Measurements from ENCODE around the gene RBM33.
A peak's percentile ranks its signal among the peaks of the same experiment; 100 is the strongest.

The RBM33 gene

DNA sequence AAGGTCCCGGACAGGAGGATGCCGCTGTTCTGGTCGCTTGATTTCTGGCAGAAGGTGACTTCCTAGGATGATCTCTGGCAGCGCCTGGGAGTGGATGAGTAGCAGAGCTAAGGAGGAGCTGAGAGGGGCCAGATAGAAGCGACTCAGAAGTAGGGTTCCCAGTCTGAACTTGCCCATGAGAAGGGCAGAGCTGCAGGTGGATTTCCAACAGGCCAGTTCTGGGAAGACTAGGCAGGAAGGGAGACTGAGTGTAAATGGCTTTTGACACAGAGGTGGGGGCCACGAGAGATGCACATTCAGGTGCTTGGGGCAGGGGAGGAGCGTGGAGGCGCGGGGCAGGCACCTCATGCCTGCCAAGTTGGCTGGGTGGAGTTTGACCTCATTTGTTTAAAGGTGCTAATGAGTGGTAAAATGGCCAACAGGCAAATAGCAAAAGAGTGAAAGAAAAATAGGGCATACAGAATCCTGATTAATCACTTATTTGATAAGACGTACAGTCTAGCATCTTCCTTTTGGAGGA, 109.0 kb downstream of the RBM33 start:
- DNase-seq, result no peak

DNA sequence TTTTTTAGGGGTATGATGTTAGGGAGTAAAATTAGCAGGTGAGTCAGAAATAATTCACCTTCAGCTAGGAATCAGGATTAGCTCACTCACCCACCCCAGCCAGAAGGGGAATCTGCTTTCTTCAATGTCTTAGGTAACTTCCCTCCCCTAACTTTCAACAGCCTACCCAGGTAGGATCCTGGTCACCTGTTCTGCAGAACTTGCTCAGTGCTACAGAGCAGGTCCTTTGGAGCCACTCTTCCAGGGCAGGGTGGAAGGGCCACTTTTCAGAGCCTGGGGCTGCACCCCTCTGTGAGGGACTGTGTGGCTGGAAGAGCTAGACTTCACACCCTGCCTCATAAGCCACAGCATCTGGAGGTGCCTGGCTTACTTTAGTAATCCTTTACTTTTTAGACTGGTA, 109.7 kb downstream of the RBM33 start:
- no peak for DNase-seq

DNA sequence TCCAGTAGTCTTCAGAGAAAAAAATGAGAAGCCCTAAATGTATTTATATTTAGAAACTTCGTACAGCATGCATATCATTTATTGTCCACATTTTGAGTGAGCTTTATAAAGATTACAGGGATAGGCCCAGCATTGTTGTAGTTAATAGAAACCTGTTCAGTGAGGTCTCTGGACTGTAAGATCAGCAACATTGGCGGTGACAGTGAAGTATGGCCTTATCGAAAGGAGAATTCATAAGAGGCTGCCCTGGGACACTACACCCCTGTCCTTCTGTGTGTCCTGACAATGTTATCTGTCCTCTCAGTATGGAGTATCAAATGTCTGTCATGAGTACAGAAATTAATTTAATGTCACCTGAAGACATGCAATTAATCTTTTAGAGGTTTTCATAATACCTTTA, 110.6 kb downstream of the RBM33 start:
- no peak for DNase-seq

DNA sequence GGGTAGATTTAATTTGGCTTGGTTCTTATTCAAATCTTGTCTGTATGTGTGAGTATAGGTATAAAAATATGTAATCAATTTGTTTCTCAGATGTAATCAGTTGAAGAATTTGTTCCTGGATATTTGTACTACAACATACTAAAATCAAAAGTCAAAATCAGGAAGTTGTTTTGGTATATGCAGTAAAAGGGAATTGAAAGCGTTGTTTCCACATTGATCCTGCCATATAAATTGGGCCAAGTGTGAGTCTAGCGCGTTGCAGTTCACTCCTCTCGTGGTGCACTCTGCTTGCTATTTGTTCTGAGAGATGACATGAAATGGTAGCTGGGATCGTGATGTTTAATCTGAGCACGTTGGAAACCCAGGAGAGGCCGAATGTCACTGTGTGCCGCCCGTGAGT, 111.9 kb downstream of the RBM33 start:
- peak; percentile 80 to 81 for DNase-seq

DNA sequence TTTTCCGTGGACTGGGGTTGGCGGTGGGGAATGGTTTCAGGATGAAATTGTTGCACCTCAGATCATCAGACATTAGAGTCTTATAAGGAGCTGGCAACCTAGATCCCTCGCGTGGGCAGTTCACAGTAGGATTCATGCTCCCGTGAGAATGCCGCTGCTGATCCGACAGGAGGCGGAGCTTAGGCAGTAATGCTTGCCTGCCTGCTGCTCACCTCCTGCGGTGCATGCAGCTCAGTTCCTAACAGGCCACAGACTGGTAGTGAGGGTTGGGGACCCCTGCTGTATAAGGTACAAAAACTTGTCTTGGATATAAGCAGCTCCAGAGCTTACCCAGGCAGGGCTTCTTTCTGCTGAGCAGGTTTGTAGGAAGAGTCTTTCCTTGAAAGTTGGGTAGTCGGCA, 113.9 kb downstream of the RBM33 start:
- no peak for DNase-seq

DNA sequence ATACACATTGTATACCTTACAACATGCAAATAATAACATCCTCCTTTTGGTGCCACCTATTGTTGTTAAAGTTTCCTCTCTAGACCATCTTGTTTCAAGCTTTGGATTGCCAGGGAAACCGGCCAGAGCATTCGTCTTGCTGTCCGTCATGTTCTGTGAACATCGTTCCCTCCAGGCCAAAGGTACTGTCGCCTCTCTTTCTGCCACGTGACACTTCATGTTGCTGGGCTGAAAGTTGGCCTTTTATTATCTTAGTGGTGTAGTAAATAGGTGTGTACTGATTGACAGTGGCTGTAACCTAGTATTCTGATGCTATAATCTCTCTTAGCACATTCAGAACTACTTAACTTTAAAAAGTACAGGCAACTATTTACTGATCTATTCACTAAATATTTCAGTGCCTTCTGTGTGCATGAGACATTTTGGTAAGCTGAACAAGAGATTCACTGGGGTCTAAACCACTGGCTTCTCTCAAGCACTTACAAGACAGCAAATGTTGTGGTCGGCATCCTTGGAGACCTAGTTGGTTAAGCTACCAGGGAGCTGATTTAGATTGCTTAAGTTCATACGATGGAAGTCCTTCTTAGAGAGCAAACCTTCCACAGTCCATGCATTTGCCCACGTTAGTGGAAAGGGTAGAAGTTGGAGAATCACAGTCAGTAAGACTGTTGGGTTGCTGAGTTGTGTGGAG, 115.4 kb downstream of the RBM33 start:
- no peak for DNase-seq

DNA sequence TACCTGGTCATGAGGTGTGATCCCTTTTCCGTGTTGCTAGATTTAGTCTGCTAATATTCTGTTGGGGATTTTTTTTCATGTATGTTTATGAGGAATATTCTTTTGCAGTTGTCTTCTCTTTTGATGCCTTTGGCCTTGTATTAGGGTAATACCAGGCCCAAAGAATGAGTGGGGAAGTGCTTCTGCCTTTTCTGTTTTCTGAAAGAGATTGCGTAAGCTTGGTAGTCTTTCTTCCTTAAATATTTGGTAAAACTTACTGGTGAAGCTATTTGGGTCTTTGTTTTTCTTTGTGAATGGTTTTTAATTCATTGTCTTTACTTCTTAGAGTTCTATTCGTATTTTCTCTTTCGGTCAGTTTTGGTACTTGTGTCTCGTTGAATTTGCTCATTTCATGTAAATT, 116.7 kb downstream of the RBM33 start:
- DNase-seq, result peak; percentile 83 to 84

DNA sequence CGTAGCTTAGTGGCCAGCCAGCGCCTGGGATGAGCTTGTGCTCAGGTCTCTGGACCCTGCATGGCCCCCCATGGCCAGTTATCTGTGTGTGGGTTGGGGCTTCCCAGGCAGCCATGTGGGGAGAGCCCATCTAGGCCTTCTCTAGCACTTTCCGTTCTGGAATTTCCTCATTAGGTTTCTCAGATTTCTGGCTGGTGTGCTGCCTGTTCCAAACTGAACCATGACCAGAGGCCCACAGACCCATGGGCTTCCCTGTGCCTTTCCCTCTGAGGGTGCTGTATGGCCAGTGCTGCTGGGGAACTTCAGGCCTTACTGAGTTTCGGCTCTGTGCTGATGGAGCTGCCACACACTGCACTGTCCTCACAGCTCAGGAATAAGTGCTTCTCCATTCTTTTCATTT, 117.6 kb downstream of the RBM33 start:
- peak; percentile 41 to 75 for DNase-seq

DNA sequence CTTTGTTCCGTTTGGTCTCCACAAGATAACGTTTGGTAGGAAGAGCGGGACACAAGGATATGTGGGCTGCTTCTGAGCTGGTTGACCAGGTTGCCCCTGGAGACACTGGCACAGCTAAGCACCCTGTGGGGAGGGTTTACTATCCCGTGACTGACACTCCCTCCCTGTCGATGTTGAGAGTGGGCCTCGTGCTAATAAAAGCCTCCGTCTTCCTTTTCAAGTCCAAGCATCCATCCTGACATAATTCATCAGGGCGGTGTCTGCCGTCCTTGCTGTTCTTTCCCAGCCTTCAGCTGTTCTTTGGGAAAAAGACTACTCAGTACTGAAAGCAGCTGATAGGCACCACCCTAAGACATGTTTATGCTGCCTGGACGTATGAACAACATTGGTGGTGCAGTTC, 118.2 kb downstream of the RBM33 start:
- no peak for DNase-seq

DNA sequence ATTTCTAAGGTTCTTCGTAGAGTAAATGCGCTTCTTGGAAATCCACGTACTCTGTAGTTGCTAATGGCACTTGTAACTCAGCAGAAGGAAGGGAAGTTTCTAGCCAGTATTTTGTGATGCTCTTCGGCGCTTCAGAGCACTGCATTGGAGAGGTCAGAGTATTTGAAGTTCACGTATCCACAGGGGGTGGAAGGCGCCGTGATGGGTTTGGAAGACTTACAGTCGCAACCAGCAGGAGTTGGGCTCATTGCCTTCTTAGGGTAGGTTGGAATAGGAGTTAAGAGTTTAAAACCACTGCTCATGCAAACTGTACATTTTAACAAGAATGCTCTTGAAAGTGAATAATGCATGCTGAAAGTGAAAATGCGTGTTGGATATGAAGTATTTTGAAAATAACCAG, 118.7 kb downstream of the RBM33 start:
- DNase-seq, result no peak

DNA sequence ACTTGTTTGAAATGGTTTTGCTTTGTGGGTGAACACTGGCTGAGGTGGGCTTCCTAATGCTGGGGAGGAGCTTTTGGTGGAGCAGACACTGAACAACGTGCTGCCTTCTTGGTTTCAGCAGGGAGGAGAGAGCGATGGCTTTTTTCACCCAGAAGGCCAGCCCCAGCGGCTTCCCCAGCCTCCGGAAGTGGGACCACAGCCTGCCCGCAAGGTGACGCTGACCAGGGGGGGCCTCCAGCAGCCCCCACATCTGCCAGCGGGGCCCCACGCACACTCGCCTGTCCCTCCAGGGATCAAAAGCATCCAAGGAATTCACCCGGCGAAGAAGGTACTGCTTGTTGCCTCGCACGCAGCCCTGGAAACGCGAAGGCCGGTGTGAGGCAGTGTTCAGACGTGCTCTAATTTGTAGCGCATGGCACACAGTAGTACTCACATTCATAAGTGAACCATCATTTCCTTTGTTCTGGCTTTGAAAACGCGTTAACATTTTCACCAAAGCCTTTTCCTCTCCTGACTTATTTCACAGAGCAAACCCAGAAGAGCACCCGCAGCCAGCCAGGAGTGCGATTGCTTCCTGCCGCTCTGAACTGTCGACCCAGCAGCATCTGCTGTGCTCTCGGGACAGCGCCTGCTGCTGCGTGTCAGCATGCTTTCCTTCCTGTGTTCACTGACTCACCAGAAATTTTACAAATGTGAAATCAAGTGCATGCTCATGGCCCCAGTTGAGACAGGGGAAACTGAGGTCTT, 119.4 kb downstream of the RBM33 start:
- DNase-seq, result peak; percentile 66 to 82

DNA sequence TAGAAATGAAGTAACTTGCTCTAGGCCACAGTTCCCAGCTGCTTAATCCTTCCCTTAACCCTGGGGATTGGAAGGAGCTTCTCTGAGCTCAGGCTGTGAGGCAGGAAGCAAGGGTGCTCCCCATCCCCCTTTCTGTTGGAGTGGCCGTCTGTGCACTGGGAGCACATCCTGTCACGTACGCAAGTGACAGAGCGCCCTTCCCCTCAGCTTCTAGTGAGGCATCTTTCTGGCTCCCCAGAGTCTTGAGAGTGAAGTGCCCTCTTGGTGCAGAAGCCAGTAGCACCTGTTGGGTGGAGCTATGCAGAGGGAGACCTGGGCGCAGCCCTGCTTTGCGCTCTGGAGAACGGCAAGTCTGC, 120.0 kb downstream of the RBM33 start:
- DNase-seq, result no peak

DNA sequence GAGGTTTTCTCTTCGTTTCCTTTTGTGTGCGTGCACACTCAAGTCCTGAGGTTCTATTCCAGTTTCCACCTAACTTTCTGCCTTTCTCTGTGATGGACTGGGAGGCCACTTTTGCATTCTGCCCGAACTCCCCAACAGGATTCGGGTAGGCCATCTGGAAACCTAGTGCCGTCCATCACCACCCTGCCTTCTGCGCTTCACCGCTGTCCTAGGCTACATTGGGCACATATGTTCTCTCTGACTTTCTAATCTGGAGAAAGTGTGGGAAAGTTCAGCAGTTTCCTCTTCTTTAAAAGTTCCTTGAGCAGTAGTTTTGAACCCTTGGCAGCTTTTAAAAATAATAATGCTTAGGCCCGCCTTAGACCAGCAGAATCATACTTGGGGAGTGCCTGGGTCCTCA, 121.0 kb downstream of the RBM33 start:
- DNase-seq, result no peak

DNA sequence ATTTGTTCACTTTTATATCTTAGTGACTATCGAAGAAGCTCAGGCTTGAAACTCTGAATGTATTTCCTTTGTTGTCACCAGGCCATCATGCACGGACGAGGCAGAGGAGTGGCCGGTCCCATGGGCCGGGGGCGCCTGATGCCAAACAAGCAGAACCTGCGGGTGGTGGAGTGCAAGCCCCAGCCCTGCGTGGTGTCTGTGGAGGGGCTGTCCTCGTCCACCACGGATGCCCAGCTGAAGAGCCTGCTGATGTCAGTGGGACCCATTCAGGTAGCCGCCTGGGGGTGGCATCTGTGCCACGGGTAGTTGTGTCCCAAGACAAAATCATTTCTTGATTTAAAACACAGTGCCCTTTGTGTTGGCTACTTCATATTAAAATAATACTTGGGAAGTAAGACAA, 121.9 kb downstream of the RBM33 start:
- DNase-seq, result no peak

DNA sequence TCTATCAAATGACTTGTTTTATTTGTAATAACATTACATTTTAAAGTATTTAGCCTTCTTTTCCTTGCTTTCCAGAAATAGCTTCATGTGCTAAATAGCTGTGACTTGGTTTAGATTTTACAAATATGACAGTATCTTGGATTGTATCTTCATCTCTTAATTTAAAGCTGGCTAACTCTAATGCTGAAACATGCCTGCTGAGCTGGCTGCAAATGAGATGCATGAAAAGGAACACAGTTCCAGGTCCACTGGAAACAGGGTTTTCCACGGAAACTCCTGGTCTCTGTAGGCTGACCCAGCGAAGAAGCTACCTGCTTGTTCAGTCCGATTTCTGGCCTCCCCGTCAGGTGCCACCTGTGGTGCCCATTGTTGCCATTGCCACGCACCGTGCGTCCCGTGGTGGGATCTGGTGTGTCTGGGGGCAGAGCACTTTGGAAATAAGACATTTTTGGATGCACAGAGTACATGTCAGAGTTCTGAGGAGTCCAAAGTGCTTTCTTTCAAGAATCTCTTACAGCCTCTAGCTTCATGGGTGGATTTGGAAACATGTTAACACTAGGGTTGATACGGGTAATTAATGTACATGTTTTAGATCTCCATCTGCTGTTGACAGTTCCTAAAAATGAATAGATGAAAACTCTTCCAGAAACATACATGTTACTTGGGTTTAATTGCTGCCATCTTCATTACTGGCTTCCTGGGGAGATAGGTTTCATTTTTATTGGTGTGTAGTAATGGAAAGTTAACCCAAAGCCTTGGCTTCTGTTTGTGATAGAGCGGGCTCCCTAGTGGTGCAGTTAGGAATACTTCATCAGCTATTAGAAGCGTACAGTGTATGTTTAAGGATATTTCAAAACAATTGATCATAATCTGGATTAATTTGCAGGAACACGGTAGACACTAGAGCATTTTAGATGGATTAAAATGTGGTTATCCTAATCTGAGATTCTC, 122.8 kb downstream of the RBM33 start:
- no peak for DNase-seq

DNA sequence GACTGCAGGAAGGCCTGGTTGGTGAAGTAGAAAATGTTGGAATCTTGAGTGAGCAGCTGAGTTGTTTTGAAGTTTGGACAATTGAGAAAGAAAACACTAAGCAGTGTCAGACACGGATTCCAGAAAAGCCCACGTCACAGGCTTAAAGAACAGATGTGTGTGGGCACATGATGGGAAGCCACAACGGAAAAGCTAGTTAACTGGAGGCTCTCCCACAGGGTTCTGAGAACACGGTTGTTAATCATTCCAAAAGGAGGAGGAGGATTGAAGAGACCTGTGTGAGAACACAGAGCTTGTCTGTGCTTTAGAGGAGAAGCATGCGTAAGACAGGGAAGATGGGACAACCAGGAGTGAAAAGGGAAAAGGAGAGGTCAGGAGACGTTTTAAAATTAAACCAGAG, 125.2 kb downstream of the RBM33 start:
- no peak for DNase-seq

DNA sequence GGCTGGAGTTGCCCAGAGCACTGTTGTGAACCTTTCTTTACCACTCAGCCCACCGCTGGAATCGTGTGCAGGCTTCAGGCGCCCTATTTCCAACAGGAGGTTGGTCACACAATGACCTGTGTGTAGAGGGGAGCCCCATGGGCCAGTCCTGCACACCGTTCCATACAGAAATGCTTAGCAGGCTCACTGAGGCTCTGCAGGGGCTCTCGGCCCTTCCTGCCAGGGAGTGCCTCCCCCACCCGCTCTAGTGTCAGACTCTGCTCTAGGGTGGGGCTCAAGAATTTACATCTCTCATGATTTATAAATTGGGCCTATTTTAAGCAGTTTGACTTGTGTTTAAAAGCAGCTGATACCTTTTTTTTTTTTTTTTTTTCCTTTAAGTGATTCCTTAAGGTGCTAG, 125.8 kb downstream of the RBM33 start:
- DNase-seq, result no peak

DNA sequence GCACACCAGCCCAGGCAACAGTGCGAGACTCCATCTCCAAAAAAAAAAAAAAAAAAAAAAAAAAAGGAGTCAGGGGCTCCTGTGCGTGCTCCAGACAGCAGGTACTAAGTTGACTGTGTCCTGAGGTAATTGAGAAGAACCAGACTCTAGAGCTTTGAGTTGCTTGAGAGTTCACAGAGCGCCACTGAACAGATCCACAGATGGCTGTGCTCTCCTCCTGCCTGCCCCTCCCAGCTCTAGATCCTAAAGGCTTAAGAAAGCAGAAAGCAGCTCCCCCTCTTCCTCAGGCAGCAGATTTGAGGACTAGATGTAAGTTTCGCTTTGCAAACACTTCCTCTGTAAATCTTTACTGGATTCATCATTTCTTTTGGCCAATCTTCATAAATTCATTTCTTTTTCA, 129.1 kb downstream of the RBM33 start:
- no peak for DNase-seq

DNA sequence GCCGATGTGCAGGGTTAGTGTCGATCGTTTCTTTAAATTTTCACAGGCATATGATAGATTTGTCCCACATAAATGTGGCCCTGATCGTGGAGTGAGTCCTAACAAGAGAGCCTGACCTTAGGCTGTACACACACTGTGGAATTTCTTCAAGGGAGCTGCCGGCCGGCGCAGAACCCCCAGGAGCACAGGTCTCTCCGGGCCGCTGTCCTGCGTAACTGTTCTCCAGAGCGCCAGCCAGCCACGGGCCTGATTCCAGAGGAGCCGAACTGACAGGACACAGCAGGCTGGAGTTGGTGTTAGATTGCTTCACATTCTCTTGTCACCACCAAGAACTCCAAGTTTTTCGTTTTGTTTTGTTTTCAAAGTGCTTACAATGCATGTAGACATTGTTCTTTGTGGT, 130.5 kb downstream of the RBM33 start:
- no peak for DNase-seq

DNA sequence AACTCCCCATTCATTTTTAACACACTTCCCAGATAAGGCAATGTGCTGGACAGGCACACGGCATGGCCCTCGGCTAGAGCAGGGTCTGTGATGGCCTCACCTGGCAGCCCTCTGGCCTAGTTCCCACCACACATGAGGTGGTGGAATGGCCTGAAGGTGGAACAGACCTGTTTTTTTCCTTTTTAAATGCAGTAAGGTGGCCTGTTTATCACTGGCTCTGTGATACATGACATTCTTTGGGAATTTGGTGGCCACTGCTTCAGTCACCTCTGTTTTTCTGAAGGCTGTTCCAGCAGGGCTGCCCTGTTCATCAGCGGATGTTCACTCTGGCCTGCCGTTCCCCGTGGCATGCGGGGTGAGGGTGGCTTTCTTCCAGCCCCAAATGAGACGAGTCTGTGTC, 131.2 kb downstream of the RBM33 start:
- no peak for DNase-seq

DNA sequence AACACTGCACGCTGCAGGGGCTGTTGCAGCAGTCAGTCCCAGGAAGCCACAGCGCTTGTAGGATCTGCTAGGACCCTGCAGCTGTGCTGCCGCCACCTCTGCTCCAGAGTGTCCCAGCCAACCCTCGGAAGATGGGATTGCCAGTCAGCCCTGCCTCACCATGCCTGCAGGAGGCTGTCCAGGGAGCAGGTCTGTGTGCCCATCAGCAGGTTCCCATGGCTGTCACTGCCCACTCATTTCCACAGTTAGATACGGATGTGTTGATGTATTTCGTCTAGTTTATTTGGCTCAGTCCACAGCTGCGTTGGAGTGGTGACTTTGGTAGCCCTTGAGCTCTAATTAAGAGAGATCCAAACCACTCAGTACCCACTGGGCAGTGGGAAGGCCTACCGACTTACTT, 132.1 kb downstream of the RBM33 start:
- DNase-seq, result no peak

DNA sequence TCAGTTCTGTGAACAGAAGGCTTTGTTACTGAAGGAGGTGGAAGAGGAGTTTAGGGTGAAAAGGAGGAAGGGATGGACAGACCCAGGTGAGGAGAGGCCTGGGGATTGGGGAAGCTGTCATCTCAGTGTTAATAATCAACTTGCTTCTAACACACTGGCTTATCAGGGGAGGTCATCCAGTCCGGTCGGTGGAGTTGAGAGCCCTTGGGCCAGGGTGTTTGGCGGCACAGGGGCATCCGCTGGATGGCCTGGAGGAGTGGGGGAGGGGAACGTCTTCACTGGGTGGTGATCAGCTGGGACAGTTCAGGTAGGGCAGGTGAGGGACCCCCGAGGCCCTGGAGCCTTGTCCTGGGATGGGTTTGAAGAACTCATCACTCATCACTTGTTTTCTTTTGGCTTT, 133.9 kb downstream of the RBM33 start:
- no peak for DNase-seq

DNA sequence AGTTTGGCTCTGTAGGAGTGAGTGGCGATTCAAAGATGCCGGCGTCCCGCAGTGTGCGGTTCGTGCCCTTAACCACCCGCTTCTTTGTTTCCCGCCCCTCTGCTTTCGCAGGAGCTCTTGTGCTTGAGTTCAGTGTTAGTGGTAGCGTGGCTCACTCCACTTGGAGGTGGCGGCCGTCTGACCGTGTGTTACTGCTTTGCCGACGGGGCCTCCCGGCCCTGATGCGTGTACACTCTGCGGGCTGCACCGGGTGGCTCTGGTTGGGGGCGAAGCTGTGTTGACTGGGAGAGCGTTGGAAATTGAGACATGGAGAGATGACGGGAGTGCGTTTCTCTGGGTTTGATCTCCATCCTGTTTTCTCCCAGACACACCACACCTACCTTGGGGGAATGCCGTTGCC, 136.4 kb downstream of the RBM33 start:
- DNase-seq, result no peak

DNA sequence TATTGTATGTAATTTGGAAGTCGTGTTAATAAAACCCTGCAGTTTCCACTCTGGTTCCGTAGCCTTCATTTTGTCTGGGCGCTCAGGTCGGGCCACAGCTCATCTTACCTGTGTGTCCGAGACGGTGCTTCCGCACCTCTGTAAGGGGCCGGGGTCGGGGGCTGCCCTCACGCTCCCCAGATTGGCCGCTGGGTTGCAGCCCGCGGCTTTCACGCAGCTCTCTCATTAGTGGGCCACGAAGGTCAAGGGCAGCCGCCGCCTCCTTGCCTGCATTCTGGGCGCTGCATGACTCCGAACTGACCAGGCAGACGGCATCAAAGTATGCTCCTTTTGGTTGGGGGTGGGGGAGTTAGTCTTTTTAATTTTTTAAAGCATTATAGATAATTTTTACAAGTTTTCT, 137.0 kb downstream of the RBM33 start:
- no peak for DNase-seq
